GM18511 (cell line): ENCODE results near the gene CCDC86.

Source experiments
- ATAC-seq: cut with Tn5 transposase; IDR thresholded peaks from one replicate; pipeline ENCODE4 v1.9.1; 2021; ENCODE audit warnings: mild to moderate bottlenecking, moderate library complexity; ENCODE audit not compliant: unreplicated experiment

CCDC86 gene

GRCh38 chr11:60830478-60831142, 11.3 kb upstream of the CCDC86 start:
- ATAC-seq = peak; percentile 18

- peak; percentile 80 for ATAC-seq
Observed at GRCh38 chr11:60831143-60831500, 10.8 kb upstream of the CCDC86 start.

- no peak for ATAC-seq
Observed at GRCh38 chr11:60831501-60832079, 10.3 kb upstream of the CCDC86 start.

- ATAC-seq = no peak
Observed at GRCh38 chr11:60834742-60835533, 7.0 kb upstream of the CCDC86 start.

- no peak for ATAC-seq
Observed at GRCh38 chr11:60835534-60835846, 6.4 kb upstream of the CCDC86 start.

- ATAC-seq = no peak
Observed at GRCh38 chr11:60836866-60837515, 4.9 kb upstream of the CCDC86 start.

GRCh38 chr11:60838132-60838531, 3.8 kb upstream of the CCDC86 start:
- ATAC-seq = no peak

GRCh38 chr11:60840470-60841430, 1.2 kb upstream of the CCDC86 start:
- ATAC-seq = no peak

- ATAC-seq = no peak
Observed at GRCh38 chr11:60842668-60843600, 1.0 kb downstream of the CCDC86 start.

- ATAC-seq = no peak
Observed at GRCh38 chr11:60844045-60844869, 2.3 kb downstream of the CCDC86 start.

- no peak for ATAC-seq
Observed at GRCh38 chr11:60844870-60845221, 2.9 kb downstream of the CCDC86 start.

- ATAC-seq = no peak
Observed at GRCh38 chr11:60845338-60845737, 3.4 kb downstream of the CCDC86 start.

- no peak for ATAC-seq
Observed at GRCh38 chr11:60847281-60847680, 5.4 kb downstream of the CCDC86 start.

GRCh38 chr11:60847896-60848295, 6.0 kb downstream of the CCDC86 start:
- no peak for ATAC-seq

GRCh38 chr11:60848714-60849151, 6.8 kb downstream of the CCDC86 start:
- ATAC-seq = no peak

GRCh38 chr11:60849641-60850520, 8.0 kb downstream of the CCDC86 start:
- no peak for ATAC-seq

GRCh38 chr11:60851327-60852104, 9.6 kb downstream of the CCDC86 start:
- no peak for ATAC-seq
